ENCODE results near the gene AHRR. TPM values are rescaled to one million over a fixed set of nuclear protein-coding genes. Genes with fewer than 3 reads are reported as not detected.

Gene AHRR
- total RNA-seq, 1 donor from 2014 or later, result 10.5 TPM

DNA sequence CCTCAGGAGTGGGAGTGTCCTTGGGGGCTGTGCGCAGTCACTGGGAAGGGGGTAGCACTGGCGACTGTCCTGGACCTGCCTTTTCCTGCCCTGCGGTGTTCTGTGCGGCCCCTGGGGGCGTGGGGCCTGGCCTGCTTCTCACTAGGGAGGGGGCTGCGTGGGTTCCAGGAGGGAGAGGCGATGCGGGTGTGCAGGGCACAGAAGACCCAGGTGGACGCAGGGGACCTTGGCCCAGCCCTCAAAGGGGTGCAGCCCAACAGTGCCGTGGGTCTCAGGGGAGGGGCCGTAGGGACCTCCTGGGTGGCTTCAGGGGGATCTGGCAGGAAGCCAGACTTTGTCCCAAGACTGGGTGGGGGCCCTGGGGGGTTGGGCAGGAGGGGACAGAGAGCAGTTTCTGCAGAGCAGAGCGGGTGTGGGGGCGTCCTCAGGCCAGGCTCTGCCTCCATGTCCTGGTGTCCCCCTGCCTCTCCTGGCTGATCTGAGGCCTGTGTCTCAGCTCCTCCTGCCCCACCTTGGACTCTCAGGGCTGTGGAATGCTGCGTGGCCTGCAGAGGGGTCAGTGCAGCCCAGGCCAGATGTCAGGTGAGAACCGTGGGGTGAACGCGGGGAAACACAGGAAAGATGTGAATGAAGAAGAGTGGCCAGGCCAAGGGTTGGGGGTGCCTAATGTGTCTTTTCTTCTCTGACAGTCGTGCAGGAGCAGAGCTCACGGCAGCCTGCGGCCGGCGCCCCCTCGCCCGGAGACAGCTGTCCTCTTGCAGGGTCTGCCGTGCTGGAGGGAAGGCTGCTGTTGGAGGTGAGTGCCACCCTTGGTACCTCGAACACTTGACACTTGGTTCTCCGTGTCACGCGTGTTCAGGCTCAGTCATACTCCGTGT lies 54.6 kb downstream of the AHRR start:
- H3K9ac ChIP-seq (ENCODE audit: low read length), result no peak overlapping the region
- Mint-ChIP-seq H3K27ac (ENCODE audit: unreplicated experiment) (no peak overlapping the region), H3K4me1 (ENCODE audit: low read depth, unreplicated experiment) (peaks cover 41% of the 10 kb centered on the region), H3K9me3 (ENCODE audit: unreplicated experiment) (peaks cover 1% of the 10 kb centered on the region), H3K36me3 (ENCODE audit: low read depth, unreplicated experiment) (peaks cover 4% of the 10 kb centered on the region), H3K27me3 (ENCODE audit: low read depth, unreplicated experiment) (peaks cover 5% of the 10 kb centered on the region), H3K4me3 (ENCODE audit: unreplicated experiment) (no peak overlapping the region)
- no peak overlapping the region for H3K27ac ChIP-seq (ENCODE audit: low read depth, low read length)
- no peaks in the 10 kb centered on the region for H3K36me3 ChIP-seq (ENCODE audit: insufficient read depth, low read length)
- FAIRE-seq, result no peak
- H3K4me3 ChIP-seq (ENCODE audit: insufficient read depth, low read depth, low read length), result no peak overlapping the region
- no peak overlapping the region for H3K4me2 ChIP-seq (ENCODE audit: low read length)
- H3K27me3 ChIP-seq (ENCODE audit: insufficient read depth, low read length), result no peaks in the 10 kb centered on the region
- H3K79me2 ChIP-seq (ENCODE audit: insufficient read depth, low read length), result peaks cover 18% of the 10 kb centered on the region
- TF ChIP-seq, protein P1, sequence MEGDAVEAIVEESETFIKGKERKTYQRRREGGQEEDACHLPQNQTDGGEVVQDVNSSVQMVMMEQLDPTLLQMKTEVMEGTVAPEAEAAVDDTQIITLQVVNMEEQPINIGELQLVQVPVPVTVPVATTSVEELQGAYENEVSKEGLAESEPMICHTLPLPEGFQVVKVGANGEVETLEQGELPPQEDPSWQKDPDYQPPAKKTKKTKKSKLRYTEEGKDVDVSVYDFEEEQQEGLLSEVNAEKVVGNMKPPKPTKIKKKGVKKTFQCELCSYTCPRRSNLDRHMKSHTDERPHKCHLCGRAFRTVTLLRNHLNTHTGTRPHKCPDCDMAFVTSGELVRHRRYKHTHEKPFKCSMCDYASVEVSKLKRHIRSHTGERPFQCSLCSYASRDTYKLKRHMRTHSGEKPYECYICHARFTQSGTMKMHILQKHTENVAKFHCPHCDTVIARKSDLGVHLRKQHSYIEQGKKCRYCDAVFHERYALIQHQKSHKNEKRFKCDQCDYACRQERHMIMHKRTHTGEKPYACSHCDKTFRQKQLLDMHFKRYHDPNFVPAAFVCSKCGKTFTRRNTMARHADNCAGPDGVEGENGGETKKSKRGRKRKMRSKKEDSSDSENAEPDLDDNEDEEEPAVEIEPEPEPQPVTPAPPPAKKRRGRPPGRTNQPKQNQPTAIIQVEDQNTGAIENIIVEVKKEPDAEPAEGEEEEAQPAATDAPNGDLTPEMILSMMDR (IDR thresholded peaks at IDR 0.05; ENCODE audit: insufficient read depth, low read depth, low read length), result no peak
- TF ChIP-seq EZH2 (IDR thresholded peaks at IDR 0.05; ENCODE audit: insufficient read depth, low read length), result no peak
- H3K9me3 ChIP-seq (ENCODE audit: insufficient read depth, low read depth, low read length), result no peaks in the 10 kb centered on the region
- H3K4me1 ChIP-seq (ENCODE audit: insufficient read depth, low read length), result peaks cover 47% of the 10 kb centered on the region
- no peak overlapping the region for H2AFZ ChIP-seq (ENCODE audit: low read depth, low read length)
- H4K20me1 ChIP-seq (ENCODE audit: insufficient read depth, low read length), result no peaks in the 10 kb centered on the region
- DNase-seq (ENCODE audit: low read depth), result no peak

DNA sequence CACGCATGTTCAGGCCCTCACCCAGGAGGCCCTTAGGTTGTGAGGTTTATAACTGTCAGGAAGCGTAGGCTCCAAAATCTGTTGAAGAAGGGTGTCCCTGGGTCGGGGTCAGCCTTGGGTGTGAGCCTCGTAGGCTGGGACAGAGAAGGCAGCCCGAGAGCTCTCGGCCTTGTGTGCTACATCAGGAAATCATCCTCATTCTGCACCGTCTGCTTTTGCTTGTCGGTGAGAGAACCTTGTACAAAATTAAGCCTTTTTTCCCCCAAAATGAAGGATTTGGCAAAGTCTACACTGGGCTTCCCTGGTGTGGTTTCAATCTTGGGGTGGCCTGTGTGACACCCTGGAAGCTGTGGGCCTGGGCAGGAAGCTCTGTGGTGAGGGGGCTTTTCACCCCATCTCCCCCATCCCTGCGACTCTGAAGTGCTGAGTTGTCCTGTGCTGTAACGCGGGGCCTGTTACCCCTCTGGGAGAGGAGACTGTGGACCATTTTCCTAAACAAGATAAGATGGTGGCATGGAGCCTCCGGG lies 55.3 kb downstream of the AHRR start:
- H2AFZ ChIP-seq (ENCODE audit: low read depth, low read length), result no peak overlapping the region
- Mint-ChIP-seq H3K4me1 (ENCODE audit: low read depth, unreplicated experiment) (peaks cover 38% of the 10 kb centered on the region), H3K9me3 (ENCODE audit: unreplicated experiment) (peaks cover 5% of the 10 kb centered on the region), H3K27me3 (ENCODE audit: low read depth, unreplicated experiment) (peaks cover 5% of the 10 kb centered on the region), H3K4me3 (ENCODE audit: unreplicated experiment) (no peak overlapping the region), H3K27ac (ENCODE audit: unreplicated experiment) (no peak overlapping the region), H3K36me3 (ENCODE audit: low read depth, unreplicated experiment) (peaks cover 6% of the 10 kb centered on the region)
- no peaks in the 10 kb centered on the region for H3K27me3 ChIP-seq (ENCODE audit: insufficient read depth, low read length)
- H4K20me1 ChIP-seq (ENCODE audit: insufficient read depth, low read length), result no peaks in the 10 kb centered on the region
- no peaks in the 10 kb centered on the region for H3K9me3 ChIP-seq (ENCODE audit: insufficient read depth, low read depth, low read length)
- H3K4me1 ChIP-seq (ENCODE audit: insufficient read depth, low read length), result peaks cover 47% of the 10 kb centered on the region
- DNase-seq (ENCODE audit: low read depth) (no peak), FAIRE-seq (no peak)
- no peak overlapping the region for H3K27ac ChIP-seq (ENCODE audit: low read depth, low read length)
- H3K4me3 ChIP-seq (ENCODE audit: insufficient read depth, low read depth, low read length), result no peak overlapping the region
- H3K4me2 ChIP-seq (ENCODE audit: low read length), result no peak overlapping the region
- no peaks in the 10 kb centered on the region for H3K36me3 ChIP-seq (ENCODE audit: insufficient read depth, low read length)
- no peak for TF ChIP-seq EZH2 (IDR thresholded peaks at IDR 0.05; ENCODE audit: insufficient read depth, low read length)
- TF ChIP-seq, protein P1 (IDR thresholded peaks at IDR 0.05; ENCODE audit: insufficient read depth, low read depth, low read length), result no peak
- no peak overlapping the region for H3K9ac ChIP-seq (ENCODE audit: low read length)
- H3K79me2 ChIP-seq (ENCODE audit: insufficient read depth, low read length), result peaks cover 19% of the 10 kb centered on the region
